IgD-negative memory B cell (primary cell): ENCODE data around the gene APOA1. TPM values are rescaled to one million over a fixed set of nuclear protein-coding genes. Genes with fewer than 3 reads are reported as not detected.
"Not testable (repeated sequence)": the region's sequence is repeated elsewhere in the genome, so short reads cannot be mapped to it uniquely, and the experiment has no call there.

ENCODE experiments used
- H3K27ac Mint-ChIP-seq, 3 donors: one replicate each; pipeline ENCODE4 v1.8.0; 2020 to 2022; ENCODE audit warnings: mild to moderate bottlenecking in 3 of 3, mixed read lengths in 3 of 3, moderate library complexity in 1 of 3
- H3K27me3 Mint-ChIP-seq: one replicate; pipeline ENCODE4 v1.8.0; 2021; ENCODE audit warnings: mixed read lengths
- H3K36me3 Mint-ChIP-seq: one replicate; pipeline ENCODE4 v1.8.0; 2020; ENCODE audit warnings: mild to moderate bottlenecking, mixed read lengths
- H3K4me1 Mint-ChIP-seq, 3 donors: one replicate each; pipeline ENCODE4 v1.8.0; 2020 to 2022; ENCODE audit warnings: mixed read lengths in 3 of 3, mild to moderate bottlenecking in 1 of 3
- H3K4me3 Mint-ChIP-seq, 4 donors: one replicate each; pipeline ENCODE4 v1.8.0; 2020 to 2022; ENCODE audit warnings: mild to moderate bottlenecking in 4 of 4, mixed read lengths in 4 of 4, moderate library complexity in 3 of 4
- H3K9me3 Mint-ChIP-seq, 3 donors: one replicate each; pipeline ENCODE4 v1.8.0; 2020 to 2021; ENCODE audit warnings: mixed read lengths in 3 of 3, mild to moderate bottlenecking in 1 of 3
- polyA plus RNA-seq: library from polyadenylated mRNA; unstranded; fragments of 300-500 nt; fragmentation: Illumina TruSeq; gene quantifications from one replicate; pipeline ENCODE4 v1.2.3, GENCODE V29; 2021

The APOA1 gene
- polyA plus RNA-seq, 1 donor from 2014 or later: not detected

DNA sequence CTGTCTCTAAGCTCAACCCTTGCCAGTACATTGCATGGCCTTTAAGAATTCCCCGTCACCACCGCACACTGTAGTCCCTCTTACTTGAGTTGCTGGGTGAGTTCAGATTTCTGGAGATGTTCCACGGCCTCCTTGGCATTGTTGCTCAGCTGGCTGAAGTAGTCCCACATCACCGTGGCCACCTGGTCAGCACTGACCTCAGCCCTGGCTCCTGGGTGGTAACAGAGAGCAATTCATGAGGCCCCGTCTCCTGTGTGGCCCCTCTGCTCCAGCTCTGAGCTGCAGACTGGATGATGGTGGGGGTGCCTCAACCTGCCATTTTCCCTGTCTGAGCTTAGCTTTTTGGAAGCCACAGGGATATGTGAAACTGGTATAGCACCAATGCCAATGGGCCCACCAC lies 14.8 kb downstream of the APOA1 start:
- peaks cover under 1% of the 10 kb centered on the region for H3K27me3 Mint-ChIP-seq
- no peak overlapping the region for H3K4me3 Mint-ChIP-seq
- H3K9me3 Mint-ChIP-seq: no peaks in the 10 kb centered on the region
- H3K36me3 Mint-ChIP-seq: no peaks in the 10 kb centered on the region
- H3K4me1 Mint-ChIP-seq: no peaks in the 10 kb centered on the region
- no peak overlapping the region for H3K27ac Mint-ChIP-seq

DNA sequence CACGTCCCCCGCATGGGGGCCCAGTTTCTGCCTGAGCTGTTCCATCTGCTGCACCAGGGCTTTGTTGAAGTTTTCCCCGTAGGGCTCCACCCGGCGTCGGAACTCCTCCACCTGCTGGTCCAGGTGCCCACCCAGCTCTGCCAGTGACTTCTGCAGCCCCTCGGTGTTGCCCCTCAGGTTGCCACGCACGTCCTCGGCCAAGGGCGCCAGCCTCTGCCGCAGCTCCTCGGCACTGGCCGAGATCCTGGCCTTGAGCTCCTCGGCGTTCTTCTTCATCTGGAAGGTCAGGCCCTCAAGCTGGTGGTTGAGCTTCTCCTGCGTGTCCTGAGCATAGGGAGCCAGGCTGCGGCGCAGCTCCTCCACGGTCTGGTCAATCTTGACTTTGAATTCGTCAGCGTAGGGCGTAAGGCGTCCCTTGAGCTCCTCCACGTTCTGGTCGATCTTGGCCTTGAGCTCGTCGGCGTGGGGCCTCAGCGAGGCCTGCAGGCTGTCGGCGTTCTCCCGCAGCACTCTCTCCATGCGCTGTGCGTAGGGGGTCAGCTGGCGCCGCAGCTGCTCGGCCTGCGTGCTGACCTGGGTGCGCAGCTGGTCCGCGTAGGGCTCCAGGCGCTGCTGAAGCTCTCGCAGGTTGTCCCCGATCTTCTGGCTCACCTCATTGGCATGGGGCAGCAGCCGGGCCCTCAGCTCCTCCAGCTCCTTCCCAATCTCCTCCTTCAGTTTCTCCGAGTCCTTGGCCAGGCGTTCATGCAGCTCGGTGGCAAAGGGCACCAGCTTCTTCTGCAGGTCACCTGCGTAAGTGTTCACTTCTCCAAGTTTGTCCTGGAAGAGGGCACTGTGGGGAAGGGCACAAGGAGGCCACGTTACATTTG lies 16.1 kb downstream of the APOA1 start:
- no peak overlapping the region for H3K4me3 Mint-ChIP-seq
- H3K36me3 Mint-ChIP-seq: no peaks in the 10 kb centered on the region
- H3K4me1 Mint-ChIP-seq: no peaks in the 10 kb centered on the region
- H3K9me3 Mint-ChIP-seq: no peaks in the 10 kb centered on the region
- H3K27ac Mint-ChIP-seq: no peak overlapping the region
- no peaks in the 10 kb centered on the region for H3K27me3 Mint-ChIP-seq

DNA sequence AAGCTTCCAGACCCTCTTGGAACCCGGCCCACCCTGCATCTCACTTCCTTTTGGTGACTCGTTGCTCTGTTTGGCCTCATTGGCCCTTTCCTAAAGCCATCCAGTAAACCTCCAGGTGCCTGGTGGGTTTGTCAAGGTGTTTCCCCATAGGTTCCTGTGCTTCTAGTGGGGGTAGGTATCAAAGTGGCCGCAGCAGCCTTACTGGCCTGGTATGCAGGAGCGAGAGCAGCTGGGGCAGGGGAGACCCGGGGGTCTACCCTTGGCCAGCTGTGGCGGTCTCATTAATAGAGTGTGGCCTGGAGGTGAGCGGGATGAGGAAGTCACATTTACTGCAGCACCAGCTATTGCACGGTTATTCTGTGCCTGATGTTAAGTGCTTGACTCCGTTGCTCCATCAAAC lies 18.4 kb downstream of the APOA1 start:
- no peak overlapping the region for H3K27ac Mint-ChIP-seq
- no peaks in the 10 kb centered on the region for H3K4me1 Mint-ChIP-seq

DNA sequence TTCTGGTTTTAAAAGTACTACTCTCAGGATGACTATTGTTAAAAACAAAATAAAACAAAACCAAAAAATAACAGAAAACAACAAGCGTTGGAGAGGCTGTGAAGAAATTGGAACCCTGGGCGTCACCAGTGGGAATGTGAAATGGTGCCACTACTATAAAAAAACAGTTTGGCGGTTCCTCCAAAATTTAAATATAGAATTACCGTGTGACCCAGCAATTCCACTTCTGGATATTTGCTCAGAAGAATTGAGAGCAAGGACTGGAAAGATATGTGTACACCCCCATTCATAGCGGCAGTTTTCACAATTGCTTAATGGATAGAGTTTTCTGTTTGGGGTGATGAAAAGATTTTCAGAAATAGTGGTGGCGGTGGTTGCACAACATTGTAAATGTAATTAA lies 22.9 kb downstream of the APOA1 start:
- Mint-ChIP-seq H3K27ac (no peak overlapping the region), H3K4me3 (no peak overlapping the region), H3K4me1 (no peaks in the 10 kb centered on the region), H3K9me3 (peaks cover 0 to 3% (median 0%) of the 10 kb centered on the region in 3 donors), H3K27me3 (peaks cover 2% of the 10 kb centered on the region), H3K36me3 (no peaks in the 10 kb centered on the region)

More for the DNA sequence above, 18.4 kb downstream of the APOA1 start:
- H3K4me3 Mint-ChIP-seq: no peak overlapping the region
- no peaks in the 10 kb centered on the region for H3K27me3 Mint-ChIP-seq
- no peaks in the 10 kb centered on the region for H3K9me3 Mint-ChIP-seq
- no peaks in the 10 kb centered on the region for H3K36me3 Mint-ChIP-seq

DNA sequence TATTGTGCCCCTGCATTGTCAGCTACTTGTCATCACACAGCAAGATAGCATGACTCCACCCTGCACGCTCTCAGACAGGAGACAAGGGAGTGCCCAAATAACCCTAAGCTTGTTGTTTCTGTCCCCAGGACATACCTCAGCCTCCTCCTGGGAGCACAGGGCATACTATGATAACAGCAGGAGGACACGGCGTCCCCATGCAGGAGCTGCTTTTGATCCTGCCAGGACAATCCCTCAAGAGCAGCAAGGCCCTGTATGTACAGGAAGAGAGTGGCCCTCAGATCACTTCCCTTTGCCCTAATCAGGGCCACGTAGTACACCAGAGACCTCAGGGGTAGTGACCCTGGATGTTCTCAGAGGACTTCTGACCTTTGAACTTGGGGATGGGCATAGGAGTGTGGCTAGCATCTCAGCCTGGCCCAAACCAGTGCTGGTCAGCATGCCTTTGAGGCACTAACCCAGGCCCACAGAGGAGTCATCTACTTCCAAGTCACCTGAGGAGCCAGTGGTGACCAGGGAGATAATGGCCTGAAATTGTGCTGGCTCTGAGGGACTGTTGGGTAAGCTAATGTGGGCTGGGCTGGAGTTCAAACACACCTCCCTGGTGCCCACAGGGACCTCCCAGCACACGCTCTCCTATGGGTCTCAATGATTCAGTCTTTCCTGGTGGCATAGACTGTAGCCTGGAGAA lies 23.5 kb downstream of the APOA1 start:
- no peaks in the 10 kb centered on the region for H3K4me1 Mint-ChIP-seq
- H3K4me3 Mint-ChIP-seq: no peak overlapping the region
- H3K27me3 Mint-ChIP-seq: peaks cover 2% of the 10 kb centered on the region
- H3K9me3 Mint-ChIP-seq: peaks cover 0 to 3% (median 0%) of the 10 kb centered on the region in 3 donors
- H3K27ac Mint-ChIP-seq: peak overlapping the region in 1 of 3 donors; percentile 35
- H3K36me3 Mint-ChIP-seq: no peaks in the 10 kb centered on the region

DNA sequence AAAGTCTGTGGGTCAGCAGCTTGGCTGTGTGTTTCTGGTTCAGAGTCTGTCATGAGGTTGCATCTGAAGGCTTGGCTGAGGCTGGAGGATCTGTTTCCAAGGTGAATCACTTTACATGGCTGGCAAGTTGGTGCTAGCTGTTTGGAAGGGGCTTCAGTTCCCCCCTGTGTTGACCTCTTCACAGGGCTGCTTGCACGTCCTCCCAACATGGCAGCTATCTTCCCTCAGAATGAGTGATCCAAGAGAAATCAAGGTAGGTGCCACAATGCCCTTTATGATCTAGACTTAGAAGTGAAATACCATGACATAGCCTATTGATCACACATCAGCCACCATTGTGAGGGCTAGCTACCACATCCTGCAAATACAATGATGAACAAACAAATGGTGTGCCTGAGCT lies 24.3 kb downstream of the APOA1 start:
- Mint-ChIP-seq H3K4me1 (no peaks in the 10 kb centered on the region), H3K4me3 (no peak overlapping the region), H3K36me3 (no peaks in the 10 kb centered on the region), H3K27ac (no peak overlapping the region), H3K27me3 (peaks cover 2% of the 10 kb centered on the region), H3K9me3 (peaks cover 0 to 3% (median 0%) of the 10 kb centered on the region in 3 donors)

DNA sequence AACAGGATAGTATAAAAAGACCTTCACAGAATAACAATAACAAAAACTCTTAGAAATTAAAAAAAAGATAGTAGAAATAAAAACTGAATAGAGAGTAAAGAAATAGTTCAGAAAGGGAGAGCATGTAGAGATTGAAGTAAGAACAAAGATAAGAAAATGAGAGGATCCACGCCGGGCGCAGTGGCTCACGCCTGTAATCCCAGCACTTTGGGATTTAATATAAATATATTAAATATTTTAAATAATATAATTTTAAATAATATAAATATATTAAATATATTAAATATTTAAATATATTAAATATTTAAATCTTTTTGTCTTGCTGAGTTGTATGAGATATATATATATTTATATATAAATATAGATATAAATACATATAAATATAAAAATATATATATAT lies 25.3 kb downstream of the APOA1 start:
- Mint-ChIP-seq H3K36me3 (no peaks in the 10 kb centered on the region), H3K27me3 (peaks cover 5% of the 10 kb centered on the region), H3K4me1 (no peaks in the 10 kb centered on the region), H3K9me3 (peaks cover 0 to 3% (median 0%) of the 10 kb centered on the region in 3 donors), H3K27ac (no peak overlapping the region), H3K4me3 (no peak overlapping the region)

DNA sequence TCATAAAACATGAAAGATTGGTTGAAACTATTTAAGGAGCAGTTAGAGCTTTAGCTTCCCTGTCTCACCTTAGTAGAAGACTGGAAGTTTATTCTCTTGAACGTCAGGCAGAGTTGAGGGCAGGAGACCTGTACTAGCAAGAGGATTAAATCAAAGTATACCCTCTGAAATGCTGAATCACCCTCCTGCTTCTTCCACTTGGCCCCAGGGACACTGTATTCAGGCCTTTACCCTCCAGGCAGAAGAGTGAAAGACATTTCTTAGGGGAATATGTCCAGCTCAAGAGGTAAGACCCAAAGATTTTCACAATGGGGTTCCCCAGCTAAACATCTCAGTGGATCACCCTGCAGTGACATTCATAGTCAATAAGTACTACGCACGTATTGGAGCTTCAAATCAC lies 26.2 kb downstream of the APOA1 start:
- no peaks in the 10 kb centered on the region for H3K36me3 Mint-ChIP-seq
- H3K9me3 Mint-ChIP-seq: peaks cover 0 to 3% (median 0%) of the 10 kb centered on the region in 3 donors
- H3K27me3 Mint-ChIP-seq: peaks cover 5% of the 10 kb centered on the region
- H3K27ac Mint-ChIP-seq: no peak overlapping the region
- H3K4me1 Mint-ChIP-seq: no peaks in the 10 kb centered on the region
- no peak overlapping the region for H3K4me3 Mint-ChIP-seq

DNA sequence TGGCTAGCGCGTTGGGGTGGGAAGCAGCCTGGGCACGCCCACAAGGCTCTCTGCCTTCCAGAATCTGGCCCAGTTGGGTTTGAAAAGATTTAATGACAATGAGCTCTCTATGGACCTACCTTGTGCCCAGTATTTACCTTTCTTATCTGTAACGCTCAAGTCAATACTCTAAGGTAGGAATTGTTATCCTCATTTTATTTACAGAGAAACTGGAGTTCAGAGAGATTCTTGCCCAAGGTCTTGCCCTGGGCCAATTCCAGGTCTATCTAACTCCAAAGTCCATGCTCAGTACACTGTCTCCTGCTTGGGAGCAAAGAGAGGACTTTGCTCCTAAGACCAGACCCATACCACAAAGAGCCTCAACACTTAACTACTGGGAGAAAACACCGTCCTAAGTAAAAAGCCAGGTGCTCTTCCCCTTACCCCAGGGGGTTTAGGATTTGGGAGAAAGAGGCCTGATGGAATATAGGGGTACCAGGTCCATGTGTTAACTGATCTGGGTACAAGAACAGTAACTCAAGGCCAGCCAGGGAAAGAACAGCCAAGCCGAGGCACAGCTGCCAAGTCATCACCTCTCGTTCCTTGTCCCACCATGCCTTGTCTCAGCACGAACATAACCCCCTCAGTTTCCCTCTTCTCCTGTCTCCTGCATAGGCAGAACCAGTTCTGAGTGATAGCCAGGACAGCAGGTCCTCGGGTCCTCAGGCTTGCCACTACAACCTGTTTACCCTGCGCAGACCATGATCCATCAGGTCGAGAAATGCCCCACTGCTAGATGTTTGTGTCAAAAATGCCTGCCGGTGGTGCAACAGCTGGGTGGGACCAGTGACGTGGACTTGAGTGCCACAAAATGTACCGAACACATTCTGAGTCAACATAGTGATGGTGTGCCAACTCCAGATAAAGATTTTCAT lies 28.9 kb downstream of the APOA1 start:
- no peak overlapping the region for H3K27ac Mint-ChIP-seq
- no peaks in the 10 kb centered on the region for H3K4me1 Mint-ChIP-seq
- H3K27me3 Mint-ChIP-seq: peaks cover 10% of the 10 kb centered on the region
- no peaks in the 10 kb centered on the region for H3K36me3 Mint-ChIP-seq
- H3K9me3 Mint-ChIP-seq: peaks cover 0 to 5% (median 0%) of the 10 kb centered on the region in 3 donors
- H3K4me3 Mint-ChIP-seq: no peak overlapping the region

DNA sequence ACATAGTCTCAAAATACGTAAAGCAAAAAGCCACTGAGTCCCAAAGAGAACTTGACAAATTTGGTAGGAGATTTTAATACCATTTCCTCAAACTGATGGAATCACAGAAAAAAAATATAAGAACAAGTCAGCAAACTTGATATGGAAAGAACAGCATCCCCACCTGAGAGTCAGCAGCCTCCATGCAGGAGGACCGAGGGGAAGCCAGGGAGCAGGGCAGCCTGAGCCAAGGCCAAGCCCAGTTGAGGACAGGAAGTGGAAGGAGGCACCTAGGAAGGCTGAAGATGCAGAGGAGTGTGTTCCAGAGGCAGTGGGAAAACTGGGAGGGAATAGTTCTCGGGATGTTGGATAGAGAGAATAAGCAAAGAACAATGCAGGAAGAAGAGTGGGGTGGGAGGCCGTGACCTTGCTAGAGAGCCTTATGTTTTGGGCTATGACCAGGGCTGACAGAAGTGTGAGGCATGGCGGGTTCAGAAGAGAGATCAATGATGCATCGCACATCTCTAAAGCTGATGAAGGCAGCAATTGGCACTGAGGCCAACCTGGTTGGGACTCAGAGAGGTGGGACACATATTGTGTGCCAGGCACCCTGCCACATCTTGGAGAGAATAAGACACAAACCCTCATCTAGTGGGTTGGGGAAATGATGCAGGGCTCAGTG lies 29.7 kb downstream of the APOA1 start:
- Mint-ChIP-seq H3K4me3 (no peak overlapping the region), H3K27ac (no peak overlapping the region), H3K27me3 (peaks cover 11% of the 10 kb centered on the region), H3K4me1 (no peaks in the 10 kb centered on the region), H3K9me3 (peaks cover 0 to 4% (median 0%) of the 10 kb centered on the region in 3 donors), H3K36me3 (peaks cover 1% of the 10 kb centered on the region)

DNA sequence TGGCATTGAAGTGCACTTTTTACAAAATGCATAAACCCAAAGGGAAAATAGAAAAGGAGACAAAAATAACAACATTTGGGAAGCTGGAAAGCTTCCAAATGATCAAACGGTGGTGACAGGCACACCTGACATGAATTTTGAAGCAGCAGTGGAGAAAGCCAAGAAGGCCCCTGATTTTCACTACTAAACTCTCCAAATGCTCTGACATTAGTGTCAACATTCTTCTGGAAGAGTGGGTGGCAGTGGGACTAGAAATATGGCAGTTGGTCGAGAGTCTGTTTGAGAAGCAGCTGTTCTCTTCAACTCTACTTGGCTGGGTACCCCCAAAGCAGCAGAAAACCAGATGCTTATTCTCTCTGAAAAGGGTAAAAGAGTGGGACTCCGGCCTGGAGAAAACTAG lies 33.4 kb downstream of the APOA1 start:
- peak overlapping the region in 1 of 3 donors; percentile 28 for H3K27ac Mint-ChIP-seq
- H3K36me3 Mint-ChIP-seq: peaks cover 1% of the 10 kb centered on the region
- H3K9me3 Mint-ChIP-seq: peaks cover 0 to 2% (median 0%) of the 10 kb centered on the region in 3 donors
- no peaks in the 10 kb centered on the region for H3K4me1 Mint-ChIP-seq
- H3K4me3 Mint-ChIP-seq: no peak overlapping the region
- peaks cover 9% of the 10 kb centered on the region for H3K27me3 Mint-ChIP-seq

DNA sequence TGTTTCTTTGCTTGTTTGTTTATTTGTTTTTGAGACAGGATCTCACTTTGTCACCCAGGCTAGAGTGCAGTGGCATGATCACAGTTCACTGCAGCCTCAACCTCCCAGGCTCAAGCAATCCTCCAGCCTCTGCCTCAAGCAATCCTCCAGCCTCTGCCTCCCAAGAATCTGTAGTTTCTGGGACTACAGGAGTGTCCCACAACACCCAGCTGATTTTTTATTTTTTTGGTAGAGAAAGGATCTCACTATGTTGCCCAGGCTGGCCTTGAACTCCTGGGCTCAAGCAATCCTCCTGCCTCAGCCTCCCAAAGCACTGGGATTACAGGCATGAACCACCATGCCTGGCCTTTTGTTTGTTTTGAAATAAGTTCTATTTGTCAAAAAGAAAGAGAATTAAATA lies 35.8 kb downstream of the APOA1 start:
- not testable (repeated sequence) for H3K4me3 Mint-ChIP-seq, H3K27me3 Mint-ChIP-seq, H3K4me1 Mint-ChIP-seq, H3K36me3 Mint-ChIP-seq, H3K27ac Mint-ChIP-seq, H3K9me3 Mint-ChIP-seq

DNA sequence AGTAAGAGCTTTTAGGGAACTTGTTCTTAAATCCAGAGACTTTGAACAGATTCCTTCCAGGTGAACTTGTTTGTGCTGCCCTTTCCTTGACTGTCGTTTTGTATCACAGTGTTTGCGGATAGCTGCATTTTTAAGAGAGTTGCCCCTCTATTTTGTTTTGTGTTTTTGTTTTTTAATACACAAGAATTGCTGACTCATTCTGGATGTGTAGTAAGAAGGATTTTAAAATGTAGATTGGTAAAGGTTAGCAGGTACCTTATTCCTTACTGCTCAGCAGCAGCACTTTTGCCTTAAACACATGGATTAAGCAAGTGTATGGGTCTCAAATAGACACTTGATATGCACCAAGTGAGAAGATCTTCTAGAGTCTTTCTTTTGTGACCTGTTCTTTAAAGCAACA lies 36.8 kb downstream of the APOA1 start:
- H3K36me3 Mint-ChIP-seq: peaks cover 1% of the 10 kb centered on the region
- H3K4me3 Mint-ChIP-seq: no peak overlapping the region
- H3K4me1 Mint-ChIP-seq: peaks cover 0 to 3% (median 0%) of the 10 kb centered on the region in 3 donors
- H3K27ac Mint-ChIP-seq: no peak overlapping the region
- peaks cover 9% of the 10 kb centered on the region for H3K27me3 Mint-ChIP-seq
- H3K9me3 Mint-ChIP-seq: peaks cover 0 to 2% (median 0%) of the 10 kb centered on the region in 3 donors

DNA sequence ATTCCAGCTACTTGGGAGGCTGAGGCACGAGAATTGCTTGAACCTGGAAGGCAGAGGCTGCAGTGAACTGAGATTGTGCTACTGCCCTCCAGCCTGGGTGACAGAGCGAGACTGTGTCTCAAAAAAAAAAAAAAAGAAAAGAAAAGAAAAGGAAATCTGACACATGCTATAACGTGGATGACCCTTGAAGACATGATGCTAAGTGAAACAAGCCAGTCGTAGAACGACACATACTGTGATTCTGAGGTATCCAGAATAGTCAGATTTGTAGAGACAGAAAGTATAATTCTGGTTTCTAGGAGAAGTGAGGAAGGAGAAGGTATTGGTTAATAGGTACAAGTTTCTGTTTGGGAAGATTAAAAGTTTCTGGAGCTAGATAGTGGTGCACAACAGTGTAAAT lies 39.1 kb downstream of the APOA1 start:
- peaks cover 3% of the 10 kb centered on the region for H3K27me3 Mint-ChIP-seq
- peak overlapping the region in 1 of 4 donors; percentile 41 for H3K4me3 Mint-ChIP-seq
- no peak overlapping the region for H3K27ac Mint-ChIP-seq
- peaks cover 0 to 3% (median 0%) of the 10 kb centered on the region in 3 donors for H3K4me1 Mint-ChIP-seq
- no peaks in the 10 kb centered on the region for H3K9me3 Mint-ChIP-seq
- H3K36me3 Mint-ChIP-seq: peaks cover 1% of the 10 kb centered on the region
